Activated naive CD4-positive, alpha-beta T cell treated with anti-CD3 and anti-CD28 coated beads for 36 hours (primary cell): ENCODE results near the gene SRCIN1. TPM values are rescaled to one million over a fixed set of nuclear protein-coding genes. Genes with fewer than 3 reads are reported as not detected.
A peak's percentile ranks its signal among the peaks of the same experiment; 100 is the strongest.
"Not testable (repeated sequence)": the region's sequence is repeated elsewhere in the genome, so short reads cannot be mapped to it uniquely, and the experiment has no call there.

Source experiments
- CTCF ChIA-PET: fragments of 350-600 bp; sonication (Branson Sonifier 250); formaldehyde crosslinking; loops from one replicate; lab custom pipeline; 2021; ENCODE audit warnings: antibody characterized with exemption; lab: Charles Lee
- DNase-seq: peaks from one replicate; pipeline ENCODE4 v3.0.0-alpha.2; 2020
- H3K27ac Mint-ChIP-seq: one replicate; pipeline ENCODE4 v1.8.0; 2021; ENCODE audit warnings: mild to moderate bottlenecking, mixed read lengths
- H3K27me3 Mint-ChIP-seq: one replicate; pipeline ENCODE4 v1.8.0; 2021; ENCODE audit warnings: low read depth, mixed read lengths
- H3K36me3 Mint-ChIP-seq: one replicate; pipeline ENCODE4 v1.8.0; 2021; ENCODE audit warnings: low read depth, mixed read lengths
- H3K4me1 Mint-ChIP-seq: one replicate; pipeline ENCODE4 v1.8.0; 2021; ENCODE audit warnings: low read depth, mixed read lengths
- H3K4me3 Mint-ChIP-seq: one replicate; pipeline ENCODE4 v1.8.0; 2021; ENCODE audit warnings: mild to moderate bottlenecking, moderate library complexity, mixed read lengths
- H3K9me3 Mint-ChIP-seq: one replicate; pipeline ENCODE4 v1.8.0; 2021; ENCODE audit warnings: mixed read lengths
- intact Hi-C: fragments of 100-400 bp; cut with micrococcal nuclease; formaldehyde crosslinking; loops from one replicate; pipeline ENCODE4 v1.15.1; 2023
- total RNA-seq, 2 experiments: library from RNA; stranded (reverse); gene quantifications; one replicate each; pipeline ENCODE4 v1.2.3, GENCODE V29; 2021

The SRCIN1 gene
- total RNA-seq, 2 experiments from 2014 or later = 0.67 to 0.94 TPM

DNA sequence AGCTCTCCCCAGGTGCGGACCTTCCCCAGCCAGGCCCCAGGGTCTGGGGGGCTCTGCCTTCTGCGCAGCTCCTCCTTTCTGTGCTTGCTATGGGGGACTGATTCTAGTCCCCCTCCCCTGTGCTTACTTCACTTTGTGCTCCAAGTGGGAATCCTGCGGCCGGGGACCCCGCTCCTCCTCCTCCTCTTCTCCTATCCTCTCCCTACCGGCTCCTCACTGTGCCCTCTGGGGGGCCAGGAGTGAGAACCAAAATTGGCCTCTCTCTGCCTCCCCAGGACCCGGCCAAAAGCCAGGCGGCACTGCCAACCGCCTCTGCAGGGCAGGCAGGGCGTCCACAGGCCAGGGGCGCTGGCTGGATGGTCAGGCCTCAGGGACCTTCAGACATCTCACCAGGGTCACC lies 74.0 kb downstream of the SRCIN1 start:
- intact Hi-C loops, H3K36me3 Mint-ChIP-seq, H3K27ac Mint-ChIP-seq, H3K9me3 Mint-ChIP-seq, CTCF ChIA-PET, H3K4me1 Mint-ChIP-seq, H3K4me3 Mint-ChIP-seq, DNase-seq: not testable (repeated sequence)
- peaks cover 25% of the 10 kb centered on the region for H3K27me3 Mint-ChIP-seq

DNA sequence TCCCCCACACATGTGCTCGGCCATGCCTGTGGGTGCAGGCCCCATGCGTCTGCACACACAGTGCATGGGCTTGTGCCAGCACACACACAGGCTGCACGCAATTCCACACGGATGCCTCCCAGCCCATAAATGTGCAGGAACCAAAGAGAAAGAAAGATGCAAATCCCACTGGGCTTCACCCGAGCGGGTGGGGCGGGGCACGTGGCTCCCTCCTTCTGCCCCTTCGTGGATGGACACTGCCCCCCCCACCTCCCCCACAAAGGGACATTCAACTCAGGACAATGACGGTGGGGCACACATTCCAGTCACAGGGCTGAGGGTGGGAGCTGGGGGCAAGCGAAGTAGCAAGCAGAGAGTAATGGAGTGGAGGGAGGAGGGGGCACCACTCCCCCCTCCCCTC lies 74.9 kb downstream of the SRCIN1 start:
- H3K9me3 Mint-ChIP-seq, intact Hi-C loops, CTCF ChIA-PET, H3K27ac Mint-ChIP-seq, DNase-seq, H3K4me3 Mint-ChIP-seq, H3K4me1 Mint-ChIP-seq, H3K36me3 Mint-ChIP-seq: not testable (repeated sequence)
- H3K27me3 Mint-ChIP-seq = peaks cover 21% of the 10 kb centered on the region

DNA sequence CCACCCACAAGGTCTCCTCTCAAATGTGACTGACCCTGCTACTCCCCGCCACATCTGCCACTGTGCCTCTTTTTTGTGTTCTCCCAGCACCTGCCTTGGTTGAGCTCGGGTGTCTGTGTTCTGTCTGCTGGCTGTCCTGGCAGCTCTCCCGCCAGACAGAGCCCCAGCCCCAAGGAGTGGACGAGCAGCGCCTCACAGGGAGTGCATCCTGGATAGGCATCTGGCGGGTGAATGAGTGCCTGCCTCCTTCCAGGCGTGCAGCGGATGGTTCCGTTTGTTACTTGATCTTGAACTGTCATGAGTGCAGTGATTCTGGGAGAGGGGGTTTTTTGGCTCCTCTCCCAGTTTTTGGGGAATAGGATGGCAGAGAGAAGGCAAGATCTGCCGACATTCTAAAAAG lies 77.6 kb downstream of the SRCIN1 start:
- intact Hi-C loops, H3K9me3 Mint-ChIP-seq, H3K4me1 Mint-ChIP-seq, H3K27ac Mint-ChIP-seq, H3K4me3 Mint-ChIP-seq, DNase-seq, CTCF ChIA-PET, H3K36me3 Mint-ChIP-seq: not testable (repeated sequence)
- H3K27me3 Mint-ChIP-seq = peaks cover 17% of the 10 kb centered on the region

DNA sequence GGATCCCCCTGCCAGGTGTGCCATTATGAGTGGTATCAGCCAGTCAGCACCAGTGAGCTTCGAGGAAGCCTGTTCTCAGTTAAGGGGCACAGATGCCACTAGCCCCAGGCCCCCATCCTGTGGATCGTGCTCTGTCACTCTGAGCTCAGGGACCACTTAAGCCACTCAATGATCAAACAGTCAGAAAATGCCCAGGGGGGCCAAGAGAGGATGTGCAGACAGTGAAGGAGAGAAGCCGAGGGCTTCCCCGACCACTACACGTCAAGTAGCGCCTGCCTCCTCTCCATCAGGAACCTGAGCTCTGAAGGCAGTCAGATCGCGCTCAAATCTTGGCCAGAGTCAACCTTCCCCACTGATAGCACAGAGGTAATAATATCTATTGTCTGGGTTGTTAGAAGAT lies 79.2 kb downstream of the SRCIN1 start:
- H3K4me1 Mint-ChIP-seq, intact Hi-C loops, CTCF ChIA-PET, DNase-seq, H3K27ac Mint-ChIP-seq, H3K36me3 Mint-ChIP-seq, H3K9me3 Mint-ChIP-seq, H3K4me3 Mint-ChIP-seq: not testable (repeated sequence)
- H3K27me3 Mint-ChIP-seq = peaks cover 15% of the 10 kb centered on the region

DNA sequence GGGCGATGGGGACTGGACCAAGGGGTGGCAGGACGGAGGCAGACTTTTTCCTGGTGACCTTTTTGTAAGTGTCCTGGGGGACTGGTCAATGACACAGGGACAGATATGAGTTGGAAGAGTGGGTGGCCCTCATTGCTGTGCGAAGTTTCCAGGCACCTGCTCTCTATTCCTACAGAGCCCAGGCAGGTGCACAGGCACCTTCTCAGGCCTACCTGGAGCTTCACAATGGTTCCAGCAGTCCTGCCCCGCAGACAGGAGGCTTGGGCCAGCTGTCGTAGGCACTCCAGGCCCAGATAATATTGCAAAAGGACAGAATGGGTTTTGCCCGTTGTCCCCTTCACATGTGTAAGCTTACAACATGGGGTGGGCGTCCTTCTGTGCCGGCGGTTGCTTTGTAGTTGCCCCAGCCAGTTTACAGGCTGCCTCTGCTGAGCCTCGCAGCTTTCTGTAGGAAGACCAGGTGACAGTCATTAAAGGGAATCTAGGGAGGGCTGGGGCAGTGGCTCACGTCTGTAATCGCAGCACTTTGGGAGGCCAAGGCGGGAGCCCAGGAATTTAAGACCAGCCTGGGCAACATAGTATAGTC lies 93.2 kb downstream of the SRCIN1 start:
- peaks cover 10% of the 10 kb centered on the region for H3K4me1 Mint-ChIP-seq
- H3K27me3 Mint-ChIP-seq = peaks cover 36% of the 10 kb centered on the region
- no peak overlapping the region for H3K27ac Mint-ChIP-seq
- intact Hi-C loops = no loop called here
- no peak for DNase-seq
- CTCF ChIA-PET = interaction anchor here (1.4 kb wide), 1 partner anchor 27 kb away, joined by 4 read pairs; no protein-coding TSS in a partner anchor
- no peaks in the 10 kb centered on the region for H3K36me3 Mint-ChIP-seq
- H3K4me3 Mint-ChIP-seq = no peak overlapping the region
- H3K9me3 Mint-ChIP-seq = no peaks in the 10 kb centered on the region

DNA sequence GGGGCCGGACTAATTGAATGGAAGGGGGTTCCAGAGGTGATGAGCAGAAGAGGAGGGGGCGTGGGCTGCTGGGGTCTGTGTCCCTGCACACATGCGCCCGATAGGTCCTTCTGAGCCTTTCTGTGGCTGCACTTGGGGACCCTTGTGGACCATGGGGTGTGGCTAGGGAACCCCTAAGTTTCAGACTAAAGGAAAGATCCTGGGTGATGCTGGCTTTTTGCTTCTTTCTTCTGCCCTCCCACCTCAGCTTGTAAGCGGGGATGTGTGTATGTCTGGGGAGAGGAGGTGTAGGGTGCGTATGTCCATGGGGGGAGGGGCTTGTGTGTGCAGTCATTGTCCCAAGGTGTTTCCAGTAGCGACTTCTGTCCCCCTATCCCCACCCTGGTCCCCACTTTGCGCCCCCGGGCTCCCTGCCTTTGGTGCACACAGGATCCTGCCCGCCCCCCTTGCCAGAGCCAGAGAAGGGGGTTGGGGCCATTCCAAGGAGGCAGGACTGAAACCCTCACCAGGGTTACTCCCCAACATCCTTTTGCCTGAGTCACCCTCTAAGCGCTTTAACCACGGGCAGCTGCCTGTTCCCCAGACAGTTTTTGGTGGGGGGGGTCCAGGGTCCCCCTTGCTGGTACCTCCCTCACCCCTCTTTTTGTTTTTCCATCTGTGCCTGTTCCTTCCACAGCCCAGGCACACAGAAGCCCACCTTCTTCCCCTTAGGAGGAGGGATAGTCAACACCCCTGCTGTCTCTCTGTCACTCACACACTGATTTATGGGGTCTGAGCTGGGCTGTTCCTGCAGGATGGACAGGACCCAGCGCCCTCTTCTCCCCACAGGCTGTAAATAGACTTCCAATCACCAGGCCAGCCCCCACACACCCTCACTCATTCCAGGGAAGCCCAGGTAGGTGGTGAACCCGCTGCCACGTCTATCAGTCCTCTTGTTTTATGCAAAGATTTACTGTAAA lies 94.3 kb downstream of the SRCIN1 start:
- CTCF ChIA-PET = interaction anchor here (1.4 kb wide), 1 partner anchor 26 kb away, joined by 4 read pairs; no protein-coding TSS in a partner anchor
- intact Hi-C loops = no loop called here
- Mint-ChIP-seq H3K27me3 (peaks cover 34% of the 10 kb centered on the region), H3K27ac (no peak overlapping the region), H3K4me3 (peak overlapping the region; percentile 18), H3K36me3 (no peaks in the 10 kb centered on the region), H3K4me1 (peaks cover 10% of the 10 kb centered on the region), H3K9me3 (no peaks in the 10 kb centered on the region)
- DNase-seq = no peak

DNA sequence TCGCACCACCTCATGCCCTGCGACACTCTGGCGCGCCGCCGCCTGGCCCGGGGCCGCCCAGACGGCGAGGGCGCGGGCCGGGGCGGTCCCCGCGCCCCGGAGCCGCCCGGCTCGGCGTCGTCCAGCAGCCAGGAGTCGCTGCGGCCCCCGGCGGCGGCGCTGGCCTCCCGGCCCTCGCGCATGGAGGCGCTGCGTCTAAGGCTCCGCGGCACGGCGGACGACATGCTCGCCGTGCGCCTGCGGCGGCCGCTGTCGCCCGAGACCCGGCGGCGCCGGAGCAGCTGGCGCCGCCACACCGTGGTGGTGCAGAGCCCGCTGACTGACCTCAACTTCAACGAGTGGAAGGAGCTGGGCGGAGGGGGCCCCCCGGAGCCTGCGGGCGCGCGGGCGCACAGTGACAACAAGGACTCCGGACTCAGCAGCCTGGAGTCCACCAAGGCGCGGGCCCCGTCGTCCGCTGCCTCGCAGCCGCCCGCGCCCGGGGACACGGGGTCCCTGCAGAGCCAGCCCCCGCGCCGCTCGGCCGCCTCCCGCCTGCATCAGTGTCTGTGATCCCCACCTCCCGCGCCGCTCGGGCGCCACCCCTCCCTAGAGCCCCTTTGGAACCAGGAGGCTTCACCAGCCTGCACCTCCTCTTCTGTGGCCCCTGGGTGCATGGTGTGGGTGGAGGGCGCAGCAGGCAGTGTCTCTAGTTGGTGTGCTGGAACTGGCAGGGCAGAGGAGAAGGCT lies 95.2 kb downstream of the SRCIN1 start:
- Mint-ChIP-seq H3K27me3 (peaks cover 34% of the 10 kb centered on the region), H3K9me3 (no peaks in the 10 kb centered on the region), H3K36me3 (no peaks in the 10 kb centered on the region), H3K27ac (no peak overlapping the region), H3K4me3 (peak overlapping the region; percentile 18), H3K4me1 (peaks cover 10% of the 10 kb centered on the region)
- CTCF ChIA-PET = interaction anchor here (1.0 to 1.6 kb wide), 2 partner anchors 24 to 156 kb away, joined by 3 to 14 read pairs; no protein-coding TSS in a partner anchor
- no peak for DNase-seq
- intact Hi-C loops = no loop called here

DNA sequence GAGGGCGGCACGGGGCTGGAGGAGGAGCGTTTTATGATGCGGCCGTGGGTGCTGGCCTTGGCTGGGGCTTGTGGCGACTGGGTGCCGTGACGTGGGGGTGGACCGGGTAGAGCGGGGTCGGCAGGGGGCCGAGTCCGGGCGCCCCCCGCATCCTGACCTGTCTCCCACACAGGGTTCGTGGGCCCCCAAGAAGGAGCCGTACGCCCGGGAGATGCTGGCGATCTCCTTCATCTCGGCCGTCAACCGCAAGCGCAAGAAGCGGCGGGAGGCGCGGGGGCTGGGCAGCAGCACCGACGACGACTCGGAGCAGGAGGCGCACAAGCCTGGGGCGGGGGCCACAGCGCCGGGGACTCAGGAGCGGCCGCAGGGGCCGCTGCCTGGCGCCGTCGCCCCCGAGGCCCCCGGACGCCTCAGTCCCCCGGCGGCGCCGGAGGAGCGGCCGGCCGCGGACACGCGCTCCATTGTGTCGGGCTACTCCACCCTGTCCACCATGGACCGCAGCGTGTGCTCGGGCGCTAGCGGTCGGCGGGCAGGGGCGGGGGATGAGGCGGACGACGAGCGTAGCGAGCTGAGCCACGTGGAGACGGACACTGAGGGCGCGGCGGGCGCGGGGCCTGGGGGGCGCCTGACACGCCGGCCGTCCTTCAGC lies 95.9 kb downstream of the SRCIN1 start:
- Mint-ChIP-seq H3K4me1 (peaks cover 10% of the 10 kb centered on the region), H3K36me3 (no peaks in the 10 kb centered on the region), H3K27ac (no peak overlapping the region), H3K27me3 (peaks cover 34% of the 10 kb centered on the region), H3K9me3 (no peaks in the 10 kb centered on the region), H3K4me3 (peak overlapping the region; percentile 78)
- DNase-seq = no peak
- intact Hi-C loops = loop anchor here (1.0 to 5.0 kb wide), 2 partner anchors 18 to 237 kb away; partner anchors contain the start of gene PCGF2
- CTCF ChIA-PET = interaction anchor here (0.5 to 1.6 kb wide), 14 partner anchors 12 to 1167 kb away, joined by 3 to 14 read pairs (median 3); no protein-coding TSS in a partner anchor

DNA sequence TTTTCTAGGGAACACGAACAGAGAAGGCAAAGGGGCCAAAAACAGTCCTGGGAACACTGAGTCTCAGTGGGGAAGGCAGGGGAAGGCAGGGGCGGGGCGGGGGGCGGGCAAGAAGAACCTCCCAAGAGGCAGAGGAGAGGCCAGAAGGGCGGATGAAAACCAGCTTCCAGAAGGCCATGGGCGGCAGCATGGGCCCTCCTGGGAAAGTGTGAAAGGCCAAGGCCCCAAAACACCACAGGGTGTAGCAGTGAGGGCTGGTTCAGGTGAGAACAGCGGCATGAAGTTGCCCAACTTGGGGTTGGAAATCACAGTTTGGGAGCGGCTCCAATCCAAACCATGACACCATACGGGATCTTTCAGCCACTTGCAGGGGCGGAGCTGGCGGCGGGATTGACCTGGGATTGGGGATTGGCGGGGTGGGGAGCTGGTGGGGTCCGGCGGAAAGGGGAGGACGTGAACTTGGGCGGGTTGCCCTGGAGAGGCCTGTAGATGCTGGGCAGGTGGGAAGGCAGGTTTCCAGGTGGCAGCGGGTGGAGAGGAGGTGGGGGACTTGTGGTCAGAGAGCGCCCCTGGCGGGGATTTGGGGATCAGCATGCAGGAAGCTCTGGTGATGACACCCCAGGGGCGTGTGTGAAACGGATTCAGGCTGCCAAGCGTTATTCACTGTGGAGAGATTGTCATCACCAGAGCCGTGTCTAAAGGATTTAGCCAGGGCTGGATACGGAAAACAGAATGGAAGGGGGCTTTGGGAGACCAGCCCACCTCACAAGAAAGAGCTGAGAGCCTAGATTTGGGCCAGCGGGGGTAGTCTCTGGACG lies 96.6 kb downstream of the SRCIN1 start:
- intact Hi-C loops = loop anchor here (1.0 to 5.0 kb wide), 2 partner anchors 17 to 238 kb away; partner anchors contain the start of gene PCGF2
- Mint-ChIP-seq H3K36me3 (no peaks in the 10 kb centered on the region), H3K4me3 (peak overlapping the region; percentile 78), H3K4me1 (peaks cover 10% of the 10 kb centered on the region), H3K27me3 (peaks cover 34% of the 10 kb centered on the region), H3K9me3 (no peaks in the 10 kb centered on the region), H3K27ac (peak overlapping the region; percentile 56)
- peak; percentile 87 for DNase-seq
- CTCF ChIA-PET = interaction anchor here (0.5 to 1.6 kb wide), 15 partner anchors 8 to 1167 kb away, joined by 3 to 14 read pairs (median 3); no protein-coding TSS in a partner anchor

DNA sequence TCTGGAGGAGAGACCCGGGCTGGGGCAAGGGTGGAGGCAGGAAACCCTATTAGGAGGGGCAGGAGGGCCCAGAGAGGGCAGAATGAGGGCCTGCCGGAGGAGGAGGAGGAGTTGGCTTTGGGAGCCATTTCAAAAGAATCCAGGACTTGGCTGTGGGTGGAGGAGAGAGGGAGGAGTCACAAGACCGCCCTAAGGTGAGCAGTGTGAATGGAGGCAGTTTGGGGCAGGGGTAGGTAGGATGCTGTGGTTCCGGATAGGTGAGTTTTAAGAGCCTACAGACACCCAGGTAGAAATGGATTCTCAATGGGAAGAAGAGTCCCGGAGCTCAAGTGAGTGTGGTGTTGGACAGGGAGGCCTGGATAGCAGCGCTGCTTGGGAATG lies 97.2 kb downstream of the SRCIN1 start:
- peaks cover 10% of the 10 kb centered on the region for H3K4me1 Mint-ChIP-seq
- CTCF ChIA-PET = interaction anchor here (0.9 to 1.8 kb wide), 10 partner anchors 9 to 159 kb away, joined by 3 to 14 read pairs (median 3); no protein-coding TSS in a partner anchor
- no peak overlapping the region for H3K4me3 Mint-ChIP-seq
- peaks cover 34% of the 10 kb centered on the region for H3K27me3 Mint-ChIP-seq
- no peaks in the 10 kb centered on the region for H3K36me3 Mint-ChIP-seq
- no peak overlapping the region for H3K27ac Mint-ChIP-seq
- H3K9me3 Mint-ChIP-seq = no peaks in the 10 kb centered on the region
- DNase-seq = no peak
- intact Hi-C loops = loop anchor here (5.0 kb wide), 1 partner anchor 239 kb away; the partner anchor contains the start of gene PCGF2
